DMS53 (cell line): ENCODE measurements around the gene C14orf93.

Experiments used
- DNase-seq: peaks from one replicate; lab custom pipeline; 2025; lab: John Stamatoyannopoulos, UW

C14orf93 gene

GRCh38 chr14:23045419-23046357 is 35.7 kb upstream of the C14orf93 start:
- DNase-seq: no peak

DNA sequence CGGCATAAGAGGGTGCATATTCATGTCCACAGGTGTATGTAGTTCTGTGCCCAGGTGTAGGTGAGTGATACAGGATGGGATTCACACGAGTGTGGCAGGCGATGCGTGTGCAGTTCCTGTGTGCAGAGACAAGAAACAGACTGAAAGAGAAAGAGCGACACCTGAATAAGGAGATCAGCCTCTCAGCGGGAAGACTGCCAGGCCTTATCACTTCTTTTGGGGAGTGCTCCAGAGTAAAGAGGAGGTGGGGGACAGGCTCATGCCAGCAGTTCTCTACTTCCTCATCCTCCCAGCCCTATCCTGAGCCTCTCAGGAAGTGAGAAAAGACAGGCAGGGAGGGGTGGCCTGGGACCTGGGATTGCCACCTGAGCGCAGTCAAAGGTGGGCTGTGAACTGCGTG is 34.9 kb upstream of the C14orf93 start:
- DNase-seq: no peak

DNA sequence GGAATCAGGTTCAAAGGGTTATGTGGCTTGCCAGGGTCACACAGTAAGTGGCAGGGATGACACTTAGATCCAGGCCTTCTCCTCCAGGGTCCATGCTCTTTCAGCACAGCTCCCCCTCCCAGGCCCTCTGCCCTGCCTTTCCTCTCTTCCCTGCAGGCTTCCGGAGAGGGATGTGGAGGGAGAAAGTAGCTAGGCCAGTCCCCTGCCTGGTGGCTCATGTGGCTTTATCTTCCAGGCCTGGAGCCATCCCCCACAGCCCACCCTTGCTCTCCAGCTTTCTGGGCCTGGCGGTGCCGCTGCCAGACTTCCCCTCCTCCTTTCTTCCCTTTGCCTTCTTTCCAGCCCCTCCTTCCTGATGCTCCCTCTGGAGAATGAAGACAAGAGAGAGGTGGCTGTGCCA is 33.8 kb upstream of the C14orf93 start:
- DNase-seq: no peak

DNA sequence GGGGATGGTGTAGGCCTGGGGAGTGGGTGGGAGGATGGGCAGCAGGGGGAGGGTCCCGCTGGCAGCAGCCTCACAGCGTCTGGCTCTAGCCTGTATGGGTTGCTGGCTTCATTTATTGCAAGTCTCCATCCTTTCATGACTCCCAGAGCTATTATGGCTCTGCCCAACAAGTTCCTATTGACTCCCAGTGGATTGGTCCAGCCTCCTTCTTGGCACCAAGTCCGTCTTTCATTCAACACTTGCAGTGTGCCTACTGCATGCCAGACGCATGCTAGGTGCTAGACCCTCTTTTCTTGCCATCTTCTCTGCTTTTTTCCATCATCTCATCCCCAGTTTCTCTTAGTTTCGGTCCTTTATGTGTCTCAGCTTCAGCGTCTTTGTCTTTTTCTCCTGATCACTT is 33.2 kb upstream of the C14orf93 start:
- DNase-seq: no peak

- no peak for DNase-seq
Observed at GRCh38 chr14:23042162-23042965, 32.4 kb upstream of the C14orf93 start, which contains the start of gene PSMB11. Gene PSMB11 (plus strand): TSS chr14:23042212. CDS start chr14:23042226, 14 bp downstream.

DNA sequence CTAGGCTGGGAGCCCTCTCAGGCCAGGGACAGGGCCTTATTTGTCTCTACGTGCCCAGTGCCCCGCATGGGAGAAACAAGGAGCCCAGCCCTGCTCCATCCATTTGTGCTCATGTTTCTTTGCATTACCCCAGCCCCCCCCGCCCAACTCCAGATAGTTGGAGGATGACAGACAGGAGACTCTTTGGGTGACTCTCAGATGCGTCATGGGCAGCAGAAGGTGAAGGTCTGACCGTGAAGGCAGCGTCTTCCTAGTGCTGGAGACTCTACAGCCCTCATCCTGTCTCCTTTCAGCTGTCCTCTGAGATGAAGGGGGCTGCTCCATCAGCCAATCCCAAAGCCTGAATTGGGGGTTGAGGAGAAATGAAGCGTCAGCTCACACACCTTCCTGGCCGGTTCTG is 31.8 kb upstream of the C14orf93 start:
- DNase-seq: no peak

- no peak for DNase-seq
Observed at GRCh38 chr14:23040100-23040499, 30.2 kb upstream of the C14orf93 start.

DNA sequence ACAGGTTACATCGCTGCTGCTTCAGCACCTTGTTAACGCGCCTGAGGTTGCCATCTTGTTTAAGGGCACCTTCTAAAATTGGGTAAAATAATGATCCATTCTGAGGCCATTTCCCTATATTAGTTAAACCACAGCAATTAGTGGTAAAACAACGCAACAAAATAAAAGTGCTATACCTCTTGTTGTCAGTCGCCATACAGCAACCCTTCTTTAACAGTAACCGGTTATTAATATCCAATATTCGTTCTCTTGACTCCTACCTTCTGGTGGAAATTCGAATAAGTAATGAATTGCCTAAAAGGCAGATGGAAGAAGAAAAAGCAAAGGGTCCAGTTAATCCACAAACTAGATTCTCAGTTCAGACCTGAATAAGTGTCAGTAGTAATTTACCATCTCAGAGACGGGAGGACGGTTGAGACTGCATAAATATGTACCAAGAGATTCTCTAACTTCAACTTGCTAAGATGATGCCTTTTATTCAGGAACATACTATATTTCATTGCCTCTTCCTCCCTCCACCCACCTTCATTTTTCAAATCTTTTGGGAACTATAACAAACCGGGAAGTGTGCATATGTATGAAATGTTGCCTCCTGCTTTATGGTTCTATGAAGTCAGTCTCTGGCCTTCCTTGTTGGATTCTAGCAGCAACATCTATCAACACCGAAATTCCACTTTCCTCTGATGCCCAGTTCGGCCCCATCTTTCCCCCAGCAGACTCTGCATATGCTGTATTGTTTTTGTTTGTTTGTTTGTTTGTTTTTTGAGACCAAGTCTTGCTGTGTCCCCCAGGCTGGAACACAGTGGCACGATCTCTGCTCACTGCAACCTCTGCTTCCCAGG is 25.6 kb upstream of the C14orf93 start:
- no peak for DNase-seq

DNA sequence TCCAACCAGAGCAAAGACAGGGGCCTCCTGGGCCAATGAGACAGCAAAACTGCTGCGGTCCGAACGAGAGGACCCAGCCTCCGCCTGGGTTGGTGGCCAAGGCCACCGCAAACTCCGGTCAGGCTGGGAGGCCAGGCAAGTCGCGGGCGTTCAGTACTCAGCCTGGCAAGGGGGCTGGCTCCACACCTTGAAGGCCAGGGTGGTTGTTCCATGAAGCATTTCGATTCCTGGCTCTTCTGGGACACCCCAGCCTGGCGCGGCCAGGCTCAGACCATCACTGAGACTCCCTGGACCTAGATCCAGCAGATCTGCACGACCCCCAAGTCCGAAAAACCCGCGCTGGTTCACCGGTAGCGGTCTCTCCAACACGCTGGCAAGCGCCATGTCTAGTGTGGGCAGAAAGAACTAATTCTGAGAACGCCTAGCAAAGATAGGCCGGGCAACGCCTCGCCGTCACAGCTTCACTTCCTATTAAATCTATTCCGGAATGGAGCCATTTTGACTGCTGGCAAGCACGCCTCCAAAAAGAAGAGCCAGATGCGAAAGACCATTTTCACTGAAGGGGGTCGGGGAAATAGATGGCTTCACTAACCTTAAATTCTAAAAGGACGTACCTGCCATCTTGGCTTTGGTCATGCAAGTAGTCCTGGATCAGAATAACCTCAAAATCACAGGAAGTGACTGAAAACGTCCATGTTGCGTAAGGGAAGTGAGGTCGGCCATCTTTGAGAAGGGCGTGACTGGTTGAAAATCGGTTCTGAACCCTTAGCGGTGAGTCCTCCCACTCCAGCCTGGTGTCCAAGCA is 24.8 kb upstream of the C14orf93 start, which contains the start of gene PSMB5:
Gene PSMB5, minus strand, starts transcription at position 403 of the 805 bp plus-strand sequence. Its CDS starts 19 bp downstream, at position 384.
- no peak for DNase-seq

GRCh38 chr14:23033801-23034497 is 24.0 kb upstream of the C14orf93 start:
- no peak for DNase-seq

DNA sequence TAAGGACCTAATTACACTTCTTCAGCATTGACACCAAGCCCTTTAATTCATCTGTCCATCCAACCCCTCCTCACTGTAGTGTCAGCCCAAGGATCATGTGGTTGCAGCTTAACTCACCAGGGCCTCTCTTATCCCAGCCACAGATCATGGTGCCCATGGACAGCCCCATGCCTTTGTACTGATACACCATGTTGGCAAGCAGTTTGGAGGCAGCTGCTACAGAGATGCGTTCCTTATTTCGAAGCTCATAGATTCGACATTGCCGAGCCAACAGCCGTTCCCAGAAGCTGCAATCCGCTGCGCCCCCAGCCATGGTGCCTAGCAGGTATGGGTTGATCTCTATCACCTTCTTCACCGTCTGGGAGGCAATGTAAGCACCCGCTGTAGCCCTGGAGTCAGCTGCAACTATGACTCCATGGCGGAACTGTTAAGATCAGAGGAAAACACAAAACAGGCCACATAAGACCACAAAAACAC is 23.3 kb upstream of the C14orf93 start:
- DNase-seq: no peak

DNA sequence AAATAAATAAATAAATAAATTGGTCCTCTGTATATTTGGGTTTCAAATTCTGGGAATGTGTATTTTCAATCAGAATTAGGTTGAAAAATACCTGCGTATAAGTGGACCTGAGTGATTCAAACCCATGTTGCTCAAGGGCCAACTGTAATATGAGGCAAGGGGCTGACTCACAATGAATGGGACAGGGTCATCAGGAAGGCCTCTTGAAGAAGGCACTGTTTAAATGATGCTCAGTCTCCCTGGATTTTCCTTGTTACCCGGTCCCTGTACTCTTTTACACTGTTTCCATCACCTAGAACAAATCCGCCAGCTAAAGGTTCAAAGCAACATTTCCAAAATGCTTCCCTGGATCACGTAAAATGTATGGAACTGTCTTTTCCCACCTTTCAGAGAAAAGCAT is 21.0 kb upstream of the C14orf93 start:
- DNase-seq: no peak

DNA sequence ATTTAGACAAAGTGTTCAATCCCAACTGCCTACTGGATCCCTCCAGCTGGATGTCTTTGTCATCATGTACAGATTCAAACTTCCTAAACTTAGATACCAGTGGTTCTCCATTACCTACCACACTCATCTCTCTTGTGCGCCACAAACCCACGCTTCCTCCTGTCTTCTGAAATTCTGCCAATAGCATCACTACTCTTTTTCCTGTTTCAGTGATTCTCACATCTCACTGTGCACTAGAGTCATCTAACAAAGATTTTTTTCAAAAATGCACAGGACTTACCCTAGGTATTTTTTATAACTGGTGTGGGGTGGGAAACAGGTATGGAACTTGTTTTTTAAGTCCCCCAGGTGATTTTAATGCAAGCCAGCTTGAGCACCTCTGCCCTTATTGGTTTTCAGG is 18.9 kb upstream of the C14orf93 start:
- no peak for DNase-seq

DNA sequence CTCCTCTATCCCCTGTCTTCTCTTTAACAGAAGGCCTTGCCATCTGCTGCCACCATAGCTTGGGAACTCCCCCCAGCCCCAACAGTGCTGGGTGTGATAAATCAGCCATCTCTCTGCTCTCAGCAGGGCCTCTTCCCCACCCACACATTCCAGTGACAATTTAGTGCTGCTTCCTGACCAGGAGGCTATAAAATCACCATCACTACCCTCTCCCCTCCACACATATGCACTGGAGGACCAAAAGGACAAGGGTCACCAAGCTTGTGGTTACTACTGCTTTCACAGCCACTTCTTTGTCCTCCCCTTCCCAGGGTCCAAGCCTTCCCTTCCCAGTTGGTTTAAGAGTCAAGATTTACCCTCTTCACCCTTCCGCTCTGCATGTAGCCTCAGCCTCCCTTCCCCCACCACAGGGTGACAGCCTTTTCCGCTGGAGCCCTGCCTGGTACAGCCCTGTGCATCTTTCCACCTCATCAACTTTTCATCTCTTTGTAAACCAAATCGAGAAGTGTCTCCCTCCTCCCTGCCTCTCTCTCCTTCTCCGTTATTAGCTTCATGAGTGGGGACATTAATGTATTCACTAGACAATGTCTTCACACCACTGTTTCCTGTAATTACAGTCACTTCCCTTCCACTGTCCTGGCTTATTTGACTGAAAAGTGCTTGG is 15.3 kb upstream of the C14orf93 start:
- DNase-seq: no peak

GRCh38 chr14:23024612-23025075 is 14.7 kb upstream of the C14orf93 start:
- no peak for DNase-seq

DNA sequence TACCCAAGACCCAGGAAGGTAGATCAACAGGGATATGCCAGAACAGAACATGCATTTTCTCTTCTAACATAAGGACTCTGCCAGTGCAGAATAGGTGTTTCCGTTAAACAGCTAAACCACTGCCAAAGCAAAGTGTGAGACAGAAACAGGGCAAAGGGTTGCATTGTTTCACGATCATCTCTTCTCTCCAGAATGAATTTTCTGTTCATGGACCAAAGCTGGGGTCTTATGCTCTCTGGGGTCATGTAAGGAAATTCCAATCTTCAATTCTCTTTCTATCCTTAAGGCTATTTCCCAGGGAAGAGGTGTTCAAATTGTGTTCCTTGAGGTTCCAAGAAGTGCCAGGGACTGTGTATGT is 13.8 kb upstream of the C14orf93 start:
- DNase-seq: no peak

DNA sequence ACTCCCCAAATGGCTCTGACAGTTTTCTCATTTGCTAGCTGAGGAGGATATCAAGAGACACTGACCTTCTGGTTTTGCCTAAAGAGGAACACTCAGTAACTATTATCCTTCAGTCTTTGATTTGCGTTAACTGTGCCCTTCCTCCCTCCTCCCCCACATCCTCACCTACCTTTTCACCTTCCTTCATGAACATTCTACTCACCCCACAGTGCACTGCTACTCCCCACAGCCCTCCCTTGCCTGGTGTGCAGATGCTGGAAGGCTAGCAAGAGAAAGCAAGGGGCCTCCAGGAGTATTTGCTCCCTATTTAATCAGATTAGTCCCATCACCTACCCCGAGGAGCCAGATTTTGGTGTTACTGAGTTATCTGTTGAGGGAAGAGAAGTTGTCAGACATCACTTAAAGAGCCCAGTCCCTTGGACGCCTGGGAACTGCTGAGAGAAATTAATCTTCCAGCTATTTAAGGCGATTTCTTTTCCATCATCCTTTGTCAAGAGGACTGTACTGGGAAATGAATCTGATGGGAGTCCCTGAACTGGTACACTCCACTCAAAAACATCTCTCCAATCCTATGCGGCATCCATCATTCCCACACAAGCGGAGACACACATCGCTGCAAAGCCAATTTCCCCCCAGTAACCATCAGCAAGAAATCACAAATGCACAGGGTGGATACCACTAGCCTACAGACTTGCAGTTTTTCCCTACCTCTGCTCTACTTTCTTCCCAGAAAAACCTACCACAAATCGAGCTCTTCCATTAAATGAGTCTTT is 13.3 kb upstream of the C14orf93 start:
- no peak for DNase-seq

- DNase-seq: no peak
Observed at GRCh38 chr14:23021889-23022442, 12.0 kb upstream of the C14orf93 start.

DNA sequence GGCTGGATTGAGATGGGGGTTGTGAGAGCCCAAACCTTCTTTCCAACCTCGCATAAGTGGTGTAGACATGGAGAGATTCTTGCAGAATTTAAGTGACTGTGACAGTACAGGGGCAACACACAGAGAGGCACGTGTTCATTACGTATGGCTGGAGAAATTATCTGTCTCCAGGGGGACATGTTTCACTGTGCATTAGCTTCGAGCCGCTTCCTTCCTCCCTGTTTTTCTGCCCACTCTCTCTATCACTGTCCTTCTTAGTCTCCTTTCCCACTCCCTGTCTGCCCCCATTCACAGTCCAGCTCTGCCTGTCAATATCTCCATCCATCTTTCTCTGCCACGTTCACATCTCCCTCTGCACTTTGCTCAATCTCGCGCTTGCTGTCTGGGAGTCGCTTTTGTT is 11.5 kb upstream of the C14orf93 start:
- DNase-seq: no peak
